CD4-positive, alpha-beta T cell treated with Interferon gamma for 1 hour (primary cell): ENCODE measurements around the gene MCF2L2.
"Not testable (repeated sequence)": the region's sequence is repeated elsewhere in the genome, so short reads cannot be mapped to it uniquely, and the experiment has no call there.

Experiments
- DNase-seq: peaks from one replicate; pipeline ENCODE4 v3.0.0-alpha.2; 2020

MCF2L2 gene

GRCh38 chr3:183259621-183260020 is 168.8 kb downstream of the MCF2L2 start:
- DNase-seq, result no peak

- no peak for DNase-seq
Observed at GRCh38 chr3:183259087-183259486, 169.3 kb downstream of the MCF2L2 start.

- DNase-seq, result no peak
Observed at GRCh38 chr3:183255348-183255730, 173.1 kb downstream of the MCF2L2 start.

GRCh38 chr3:183254487-183255347 is 173.7 kb downstream of the MCF2L2 start:
- DNase-seq, result peak; percentile 5

- peak; percentile 35 for DNase-seq
Observed at GRCh38 chr3:183253528-183254486, 174.6 kb downstream of the MCF2L2 start.

GRCh38 chr3:183252973-183253527 is 175.4 kb downstream of the MCF2L2 start, which contains the start of gene B3GNT5:
B3GNT5 (plus strand) TSS chr3:183253253; CDS start chr3:183269799, 16,546 bp downstream.
- DNase-seq, result peak; percentile 7

GRCh38 chr3:183252118-183252782 is 176.2 kb downstream of the MCF2L2 start:
- no peak for DNase-seq

- no peak for DNase-seq
Observed at GRCh38 chr3:183249006-183249718, 179.3 kb downstream of the MCF2L2 start.

- no peak for DNase-seq
Observed at GRCh38 chr3:183247011-183247589, 181.3 kb downstream of the MCF2L2 start.

- no peak for DNase-seq
Observed at GRCh38 chr3:183244981-183245476, 183.4 kb downstream of the MCF2L2 start.

- DNase-seq, result peak; percentile 58
Observed at GRCh38 chr3:183244219-183244618, 184.2 kb downstream of the MCF2L2 start.

GRCh38 chr3:183242431-183242830 is 186.0 kb downstream of the MCF2L2 start:
- no peak for DNase-seq

GRCh38 chr3:183239046-183239445 is 189.4 kb downstream of the MCF2L2 start:
- no peak for DNase-seq

GRCh38 chr3:183233966-183234365 is 194.5 kb downstream of the MCF2L2 start:
- no peak for DNase-seq

GRCh38 chr3:183230826-183231225 is 197.6 kb downstream of the MCF2L2 start:
- no peak for DNase-seq

GRCh38 chr3:183230251-183230650 is 198.2 kb downstream of the MCF2L2 start:
- not testable (repeated sequence) for DNase-seq

- DNase-seq, result no peak
Observed at GRCh38 chr3:183229178-183229577, 199.2 kb downstream of the MCF2L2 start.

- no peak for DNase-seq
Observed at GRCh38 chr3:183227586-183227985, 200.8 kb downstream of the MCF2L2 start.

GRCh38 chr3:183226333-183226890 is 202.0 kb downstream of the MCF2L2 start:
- no peak for DNase-seq

- no peak for DNase-seq
Observed at GRCh38 chr3:183224180-183224970, 204.0 kb downstream of the MCF2L2 start.
